OCI-LY7 (cell line): ENCODE results near the gene UVSSA. TPM values are rescaled to one million over a fixed set of nuclear protein-coding genes. Genes with fewer than 3 reads are reported as not detected.

Experiments
- BruUV-seq: library from RNA; stranded (reverse); fragments of 400-500 nt; replicated peaks from 2 replicates; lab custom pipeline; 2021; lab: Mats Ljungman, UMichigan
- CTCF ChIA-PET: fragments of 300-600 bp; sonication (Branson Sonifier 250); formaldehyde crosslinking; loops from one replicate; lab custom pipeline; 2022; ENCODE audit warnings: antibody characterized with exemption; ENCODE audit not compliant: unreplicated experiment; lab: Charles Lee
- POLR2A ChIA-PET: fragments of 300-600 bp; sonication (Branson Sonifier 250); formaldehyde crosslinking; loops from one replicate; lab custom pipeline; 2022; ENCODE audit warnings: antibody characterized with exemption; lab: Charles Lee
- DNase-seq: peaks from one replicate; pipeline ENCODE4 v3.0.0-alpha.2; 2015; ENCODE audit warnings: low spot score
- H2AFZ ChIP-seq: fragments of 200-600 bp; sonication (generic), shearing (Covaris generic); 2 replicates; pipeline ENCODE4 v1.6.1; 2014; ENCODE audit warnings: mild to moderate bottlenecking, antibody characterized with exemption, low read length, moderate library complexity
- H3K27ac ChIP-seq: fragments of 200-600 bp; sonication (generic); 2 replicates; pipeline ENCODE4 v1.5.1; 2014; ENCODE audit warnings: mixed run types, low read depth, mild to moderate bottlenecking, moderate library complexity, low read length, inconsistent platforms; ENCODE audit not compliant: poor library complexity, severe bottlenecking
- H3K36me3 ChIP-seq: fragments of 200-600 bp; sonication (generic); 2 replicates; pipeline ENCODE4 v1.6.1; 2014; ENCODE audit warnings: mild to moderate bottlenecking, antibody characterized with exemption, low read length, moderate library complexity, mixed read lengths; ENCODE audit not compliant: insufficient read depth
- H3K4me1 ChIP-seq: fragments of 200-600 bp; sonication (generic); 2 replicates; pipeline ENCODE4 v1.5.1; 2014; ENCODE audit warnings: mild to moderate bottlenecking, low read length; ENCODE audit not compliant: insufficient read depth, poor library complexity, severe bottlenecking
- H3K4me2 ChIP-seq: fragments of 200-600 bp; sonication (generic); 2 replicates; pipeline ENCODE4 v1.6.1; 2014; ENCODE audit warnings: mild to moderate bottlenecking, low read length
- H3K4me3 ChIP-seq: fragments of 200-600 bp; sonication (generic); 2 replicates; pipeline ENCODE4 v1.5.1; 2014; ENCODE audit warnings: mild to moderate bottlenecking, low read depth, low read length; ENCODE audit not compliant: poor library complexity, severe bottlenecking
- H3K79me2 ChIP-seq: fragments of 200-600 bp; sonication (generic); 2 replicates; pipeline ENCODE4 v1.6.1; 2016; ENCODE audit warnings: low read depth, mild to moderate bottlenecking, low read length, moderate library complexity, mixed read lengths; ENCODE audit not compliant: insufficient read depth
- H3K9me2 ChIP-seq: fragments of 200-600 bp; sonication (generic); 2 replicates; pipeline ENCODE4 v1.6.1; 2016; ENCODE audit warnings: mild to moderate bottlenecking, low read length, mixed read lengths; ENCODE audit not compliant: insufficient read depth
- H3K9me3 ChIP-seq: fragments of 200-600 bp; sonication (generic); 2 replicates; pipeline ENCODE4 v1.6.1; 2014; ENCODE audit warnings: mild to moderate bottlenecking, mixed run types, low read length, mixed read lengths
- H4K20me1 ChIP-seq: fragments of 200-600 bp; sonication (generic); 2 replicates; pipeline ENCODE4 v1.6.1; 2014; ENCODE audit warnings: mild to moderate bottlenecking, antibody characterized with exemption, low read length, moderate library complexity, mixed read lengths; ENCODE audit not compliant: insufficient read depth
- CTCF ChIP-seq: fragments of 200-600 bp; sonication (generic); conservative IDR thresholded peaks from 2 replicates; pipeline ENCODE4 v1.5.1; 2014; ENCODE audit warnings: mild to moderate bottlenecking, antibody characterized with exemption, low read length, moderate library complexity, mixed read lengths
- EZH2phosphoT487 ChIP-seq: fragments of 200-600 bp; sonication (generic); IDR thresholded peaks from 2 replicates; pipeline ENCODE4 v1.6.1; 2018; ENCODE audit warnings: low read depth, borderline replicate concordance, mild to moderate bottlenecking, mixed run types, antibody characterized with exemption, low read length, moderate library complexity, mixed read lengths
- intact Hi-C: fragments of 100-400 bp; cut with micrococcal nuclease; formaldehyde crosslinking; loops from one replicate; pipeline ENCODE4 v1.10.0; 2022; ENCODE audit not compliant: unreplicated experiment
- total RNA-seq, 2 experiments: library from RNA; depleted of rRNA in 1 of 2; stranded (reverse); fragments of >200 nt in 1 of 2; shearing (Covaris generic) in 1 of 2; gene quantifications; 2 replicates each; pipeline ENCODE4 v1.2.3, GENCODE V29; 2014 to 2022

UVSSA gene
- total RNA-seq, 2 experiments from 2014 or later = 13.2 to 43.2 TPM

GRCh38 chr4:1398681-1399507 is 51.9 kb downstream of the UVSSA start:
- no TSS peak for BruUV-seq
- H4K20me1 ChIP-seq = no peaks in the 10 kb centered on the region
- H3K4me3 ChIP-seq = no peak overlapping the region
- TF ChIP-seq EZH2phosphoT487 (no peak), CTCF (no peak)
- no peaks in the 10 kb centered on the region for H3K79me2 ChIP-seq
- no peak overlapping the region for H3K4me2 ChIP-seq
- DNase-seq = no peak
- CTCF ChIA-PET = no interaction called here
- no peak overlapping the region for H3K27ac ChIP-seq
- no peaks in the 10 kb centered on the region for H3K9me2 ChIP-seq
- POLR2A ChIA-PET = no interaction called here
- no peaks in the 10 kb centered on the region for H3K9me3 ChIP-seq
- H2AFZ ChIP-seq = no peak overlapping the region
- peaks cover 20% of the 10 kb centered on the region for H3K36me3 ChIP-seq
- intact Hi-C loops = no loop called here
- no peaks in the 10 kb centered on the region for H3K4me1 ChIP-seq

DNA sequence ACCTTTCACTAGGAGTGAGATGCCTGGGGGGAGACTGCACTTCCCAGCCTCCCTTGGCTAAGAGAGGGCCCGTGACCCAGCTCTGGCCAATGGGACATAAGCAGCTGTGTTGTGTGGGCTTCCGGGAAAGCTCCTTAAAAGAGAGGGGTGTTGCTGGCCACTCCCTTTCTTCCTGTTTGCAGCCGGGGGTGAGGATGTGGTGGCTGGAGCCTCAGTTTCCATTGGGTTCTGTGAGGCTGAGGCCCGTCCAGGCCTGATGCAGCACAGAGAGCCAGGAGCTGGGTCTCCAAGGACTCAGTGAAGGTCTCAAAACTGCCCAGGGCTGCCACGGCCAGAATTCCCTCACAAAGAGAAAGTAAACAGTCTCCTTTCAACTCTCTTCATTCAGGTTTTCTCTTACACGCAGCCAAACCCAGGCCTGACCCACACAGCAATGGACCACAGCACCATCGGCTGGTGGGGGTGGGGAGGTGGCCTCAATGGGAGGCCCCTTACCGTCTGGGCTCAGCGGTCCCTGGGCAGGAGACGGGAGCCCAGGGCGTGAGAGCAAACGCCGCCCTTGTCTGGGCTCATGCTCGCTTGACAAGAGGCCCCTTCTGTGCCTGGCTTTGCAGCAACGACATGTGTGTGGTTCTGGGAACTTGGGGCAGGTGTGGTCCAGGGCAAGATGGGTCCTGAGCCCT is 52.6 kb downstream of the UVSSA start:
- Histone ChIP-seq H3K4me3 (no peak overlapping the region), H3K36me3 (peaks cover 13% of the 10 kb centered on the region), H3K9me3 (no peaks in the 10 kb centered on the region), H3K79me2 (no peaks in the 10 kb centered on the region), H3K27ac (no peak overlapping the region), H3K4me2 (no peak overlapping the region), H3K4me1 (no peaks in the 10 kb centered on the region), H3K9me2 (no peaks in the 10 kb centered on the region), H2AFZ (no peak overlapping the region), H4K20me1 (no peaks in the 10 kb centered on the region)
- BruUV-seq = no TSS peak
- TF ChIP-seq EZH2phosphoT487 = no peak
- TF ChIP-seq CTCF = no peak
- CTCF ChIA-PET = no interaction called here
- DNase-seq = peak; percentile 27
- intact Hi-C loops = no loop called here
- POLR2A ChIA-PET = no interaction called here
